ENCODE data around the gene NBPF3. TPM values are rescaled to one million over a fixed set of nuclear protein-coding genes. Genes with fewer than 3 reads are reported as not detected.
"Not testable (repeated sequence)": the region's sequence is repeated elsewhere in the genome, so short reads cannot be mapped to it uniquely, and the experiment has no call there.

Gene NBPF3, protein sequence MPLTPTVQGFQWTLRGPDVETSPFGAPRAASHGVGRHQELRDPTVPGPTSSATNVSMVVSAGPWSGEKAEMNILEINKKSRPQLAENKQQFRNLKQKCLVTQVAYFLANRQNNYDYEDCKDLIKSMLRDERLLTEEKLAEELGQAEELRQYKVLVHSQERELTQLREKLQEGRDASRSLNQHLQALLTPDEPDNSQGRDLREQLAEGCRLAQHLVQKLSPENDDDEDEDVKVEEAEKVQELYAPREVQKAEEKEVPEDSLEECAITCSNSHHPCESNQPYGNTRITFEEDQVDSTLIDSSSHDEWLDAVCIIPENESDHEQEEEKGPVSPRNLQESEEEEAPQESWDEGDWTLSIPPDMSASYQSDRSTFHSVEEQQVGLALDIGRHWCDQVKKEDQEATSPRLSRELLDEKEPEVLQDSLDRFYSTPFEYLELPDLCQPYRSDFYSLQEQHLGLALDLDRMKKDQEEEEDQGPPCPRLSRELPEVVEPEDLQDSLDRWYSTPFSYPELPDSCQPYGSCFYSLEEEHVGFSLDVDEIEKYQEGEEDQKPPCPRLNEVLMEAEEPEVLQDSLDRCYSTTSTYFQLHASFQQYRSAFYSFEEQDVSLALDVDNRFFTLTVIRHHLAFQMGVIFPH
- total RNA-seq, result 4.8 TPM

DNA sequence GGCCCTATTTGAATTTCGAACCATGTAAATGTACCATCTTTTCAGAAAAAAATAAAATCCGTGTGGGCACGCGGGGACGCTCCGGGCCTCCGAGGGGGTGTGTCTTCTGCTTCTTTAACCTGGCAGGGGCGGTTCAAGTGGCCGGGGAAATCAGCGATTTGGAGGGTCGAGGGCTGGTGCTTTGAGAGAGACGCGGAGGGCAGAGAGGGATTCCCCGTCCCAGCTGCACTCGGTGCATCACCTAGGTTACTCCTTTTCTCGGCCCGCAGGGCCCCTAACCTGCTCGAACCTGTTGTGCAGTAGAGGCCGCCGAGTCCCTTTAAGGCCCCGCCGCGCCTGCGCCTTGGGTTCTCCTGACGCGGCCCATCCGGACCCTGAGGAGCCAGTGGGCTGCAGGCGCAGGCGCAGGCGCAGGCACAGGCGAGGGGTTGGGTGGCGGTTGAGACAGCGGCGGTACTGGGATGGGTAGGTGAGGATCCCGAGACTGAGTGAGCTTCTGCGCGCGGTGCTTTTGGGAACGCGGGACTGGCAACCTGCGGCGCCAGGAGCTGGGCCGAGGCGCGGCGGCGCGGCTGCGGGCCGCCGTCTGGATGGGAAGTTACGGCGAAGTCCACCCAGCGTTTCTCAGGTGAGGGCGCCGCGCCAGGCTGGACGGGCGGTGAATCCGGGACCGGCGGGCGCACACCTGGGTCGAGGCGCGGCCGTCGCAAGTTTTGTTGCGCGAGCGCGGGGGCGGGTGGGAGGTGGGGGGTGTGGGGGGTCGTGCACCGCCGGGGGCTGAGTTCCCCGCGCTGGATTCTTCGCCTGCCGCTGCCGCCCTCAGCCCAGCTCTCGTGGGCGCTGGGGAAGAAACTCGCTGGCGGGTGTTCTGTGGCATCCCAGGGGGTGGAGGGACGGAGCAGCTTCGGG is at the start of gene NBPF3:
TSS of gene NBPF3 (plus strand) at position 417 of the 909 bp plus-strand sequence. CDS start 4,950 bp downstream, outside the sequence.
- peak; percentile 68 to 89 (median 76) for DNase-seq (ENCODE audit: low read depth in 2 of 3, low spot score in 2 of 3)

DNA sequence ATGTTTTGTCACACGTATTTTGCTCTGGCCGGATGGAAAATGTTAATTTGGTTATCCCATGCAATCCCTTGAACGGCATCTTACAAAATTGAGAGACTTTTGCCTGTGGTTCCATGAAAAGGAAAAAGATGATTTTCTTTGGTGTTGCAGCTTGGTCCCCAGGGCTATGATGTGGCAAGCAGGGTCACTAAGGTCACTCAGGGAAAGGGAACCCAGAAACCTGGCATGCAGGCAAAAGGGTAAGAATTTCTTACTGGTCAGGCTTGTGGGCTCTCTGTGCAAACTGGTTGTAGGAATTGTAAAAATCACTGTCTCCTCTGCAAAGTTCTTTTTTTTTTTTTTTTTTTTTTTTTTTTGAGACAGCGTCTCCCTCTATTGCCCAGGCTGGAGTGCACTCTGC is 48.4 kb upstream of the NBPF3 start:
- DNase-seq (ENCODE audit: low read depth in 2 of 3, low spot score in 2 of 3), result no peak

DNA sequence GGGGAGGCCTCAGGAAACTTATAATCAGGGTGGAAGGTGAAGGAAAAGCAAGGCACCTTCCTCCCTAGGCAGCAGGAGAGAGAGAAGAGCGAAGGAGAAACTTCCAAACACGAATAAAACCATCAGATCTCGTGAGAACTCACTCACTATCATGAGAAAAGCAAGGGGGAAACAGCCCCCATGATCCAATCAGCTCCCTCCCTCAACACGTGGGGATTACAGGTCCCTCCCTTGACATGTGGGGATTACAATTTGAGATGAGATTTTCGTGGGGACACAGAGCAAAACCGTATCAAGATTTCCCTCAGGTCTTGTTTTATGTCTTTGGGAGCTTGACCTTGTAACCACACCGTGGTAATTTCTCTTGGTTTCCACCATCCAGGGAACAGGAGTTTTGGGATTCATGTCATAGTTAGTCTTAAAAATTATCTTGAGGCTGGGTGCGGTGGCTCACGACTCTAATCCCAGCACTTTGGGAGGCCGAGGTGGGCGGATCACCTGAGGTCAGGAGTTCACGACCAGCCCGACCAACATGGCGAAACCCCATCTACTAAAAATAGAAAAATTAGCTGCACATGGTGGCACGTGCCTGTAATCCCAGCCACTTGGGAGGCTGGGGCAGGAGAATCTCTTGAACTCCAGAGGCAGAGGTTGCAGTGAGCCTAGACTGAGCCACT is 47.2 kb upstream of the NBPF3 start:
- no peak for DNase-seq (ENCODE audit: low read depth in 2 of 3, low spot score in 2 of 3)

DNA sequence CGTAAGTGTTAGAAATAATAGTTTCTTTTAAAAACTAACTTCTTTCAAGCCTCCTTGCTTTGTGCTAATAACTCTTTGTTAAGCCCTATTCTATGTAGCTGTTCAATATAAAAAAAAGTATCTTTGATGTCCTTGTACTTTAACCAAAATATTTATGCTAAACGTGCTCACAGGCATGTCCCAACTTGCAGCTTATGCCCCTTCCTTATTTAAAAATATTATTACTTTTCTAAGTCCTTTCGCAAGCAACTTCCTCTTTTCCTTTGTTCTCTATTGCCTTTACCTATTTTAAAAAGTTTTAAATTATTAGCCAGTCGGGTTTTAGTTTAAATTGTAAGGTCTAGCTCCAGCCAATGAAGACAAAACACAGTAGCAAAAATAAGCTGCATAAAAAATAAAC is 43.4 kb upstream of the NBPF3 start:
- peak in 1 of 3 donors; percentile 22 for DNase-seq (ENCODE audit: low read depth in 2 of 3, low spot score in 2 of 3)

DNA sequence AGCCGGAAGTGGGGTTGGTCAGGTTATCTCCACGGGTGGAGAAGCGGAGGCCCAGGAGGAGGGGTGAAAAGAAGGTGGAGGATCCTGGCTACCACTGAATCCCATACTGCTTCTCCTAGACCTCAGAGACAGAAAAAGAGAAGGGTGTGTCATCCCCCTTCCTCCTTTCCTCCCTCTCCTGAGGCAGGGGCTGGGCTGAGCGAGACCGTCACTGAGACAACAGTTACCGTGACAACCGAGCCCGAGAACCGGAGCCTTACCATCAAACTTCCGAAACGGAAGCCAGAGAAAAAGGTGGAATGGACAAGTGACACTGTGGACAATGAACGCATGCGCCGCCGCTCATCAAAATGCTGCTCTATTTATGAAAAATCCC is 42.1 kb upstream of the NBPF3 start:
- peak in 1 of 3 donors; percentile 37 for DNase-seq (ENCODE audit: low read depth in 2 of 3, low spot score in 2 of 3)

DNA sequence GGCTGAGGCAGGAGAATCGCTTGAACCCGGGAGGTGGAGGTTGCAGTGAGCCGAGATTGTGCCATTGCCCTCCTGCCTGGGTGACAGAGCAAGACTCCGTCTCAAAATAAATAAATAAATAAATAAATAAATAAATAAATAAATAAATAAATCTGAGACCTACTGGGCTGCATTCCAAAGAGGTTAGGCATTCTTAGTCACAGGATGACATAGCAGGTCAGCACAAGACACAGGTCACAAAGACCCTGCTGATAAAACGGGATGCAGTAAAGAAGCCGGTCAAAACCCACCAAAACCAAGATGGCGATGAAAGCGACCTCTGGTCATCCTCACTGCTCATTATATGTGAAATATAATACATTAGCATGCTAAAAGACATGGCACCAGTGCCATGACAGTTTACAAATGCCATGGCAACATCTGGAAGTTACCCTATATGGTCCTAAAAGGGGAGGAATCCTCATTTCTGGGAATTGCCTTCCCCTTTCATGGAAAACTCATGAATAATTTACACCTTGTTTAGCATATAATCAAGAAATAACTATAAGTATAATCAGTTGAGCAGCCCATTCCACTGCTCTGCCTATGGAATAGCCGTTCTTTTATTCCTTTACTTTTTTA is 38.1 kb upstream of the NBPF3 start:
- not testable (repeated sequence) for DNase-seq (ENCODE audit: low read depth in 2 of 3, low spot score in 2 of 3)

DNA sequence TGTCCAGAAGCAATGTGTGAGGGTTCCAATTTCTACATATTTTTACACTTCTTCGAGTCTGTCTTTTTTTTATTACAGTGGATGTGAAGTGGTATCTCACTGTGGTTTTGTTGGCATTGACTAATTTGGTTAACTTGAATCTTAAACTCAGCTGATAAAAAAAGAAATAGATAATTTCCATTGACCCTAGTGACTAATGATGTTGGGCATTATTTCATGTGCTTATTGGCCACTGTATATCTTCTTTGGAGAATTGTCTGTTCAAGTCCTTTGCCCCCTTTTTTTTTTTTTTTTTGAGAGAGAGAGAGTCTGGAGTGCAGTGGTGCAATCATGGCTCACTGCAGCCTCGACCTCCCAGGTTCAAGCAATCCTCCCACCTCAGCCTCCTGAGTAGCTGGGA is 33.3 kb upstream of the NBPF3 start:
- DNase-seq (ENCODE audit: low read depth in 2 of 3, low spot score in 2 of 3), result no peak

DNA sequence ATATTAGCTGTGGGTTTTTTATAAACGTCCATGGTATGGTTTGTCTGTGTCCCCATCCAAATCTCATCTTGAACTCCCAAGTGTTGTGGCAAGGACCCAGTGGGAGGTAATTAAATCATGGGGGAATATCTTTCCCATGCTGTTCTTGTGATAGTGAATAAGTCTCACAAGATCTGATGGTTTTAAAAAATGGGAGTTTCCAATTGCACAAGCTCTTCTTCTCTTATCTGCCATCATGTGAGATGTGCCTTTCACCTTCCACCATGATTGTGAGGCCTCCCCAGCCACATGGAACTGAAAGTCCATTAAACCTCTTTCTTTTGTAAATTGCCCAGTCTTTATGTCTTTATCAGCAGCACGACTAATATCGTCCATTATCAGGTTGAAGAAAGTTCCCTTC is 30.0 kb upstream of the NBPF3 start:
- DNase-seq (ENCODE audit: low read depth in 2 of 3, low spot score in 2 of 3), result not testable (repeated sequence)

DNA sequence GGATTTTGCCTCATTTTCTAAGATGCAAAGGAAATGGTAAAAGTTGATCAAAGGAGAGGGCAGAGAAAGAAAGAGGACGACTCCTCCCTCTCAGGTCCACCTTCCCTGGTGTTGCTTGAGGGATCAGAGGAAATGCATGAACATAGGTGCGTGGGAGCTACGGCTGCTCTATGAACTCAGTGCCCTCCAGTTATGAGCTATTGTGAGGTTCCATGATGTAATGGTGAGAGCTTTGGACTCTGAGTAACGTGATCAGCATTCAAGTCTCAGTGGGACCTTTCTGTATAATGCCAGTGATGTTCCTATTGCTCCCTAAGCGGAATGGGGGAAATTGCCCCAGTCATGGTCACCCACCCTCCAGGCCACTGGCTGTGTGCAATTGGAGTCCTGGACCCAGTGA is 25.9 kb upstream of the NBPF3 start:
- DNase-seq (ENCODE audit: low read depth in 2 of 3, low spot score in 2 of 3), result no peak

DNA sequence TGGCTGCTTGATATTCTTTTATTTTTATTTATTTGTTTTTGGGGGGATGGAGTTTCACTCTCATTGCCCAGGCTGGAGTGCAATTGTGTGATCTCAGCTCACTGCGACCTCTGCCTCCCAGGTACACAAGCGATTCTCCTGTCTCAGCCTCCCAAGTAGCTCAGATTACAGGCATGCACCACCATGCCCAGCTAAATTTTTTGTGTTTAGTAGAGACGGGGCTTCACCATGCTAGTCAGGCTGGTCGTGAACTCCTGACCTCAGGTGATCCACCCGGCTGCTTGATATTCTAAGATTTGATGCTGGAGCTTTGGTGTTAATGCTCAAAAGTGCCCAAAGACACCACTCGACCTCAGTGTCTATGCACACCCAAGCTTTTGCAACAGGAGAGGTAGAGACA is 19.6 kb upstream of the NBPF3 start:
- DNase-seq (ENCODE audit: low read depth in 2 of 3, low spot score in 2 of 3), result not testable (repeated sequence)

DNA sequence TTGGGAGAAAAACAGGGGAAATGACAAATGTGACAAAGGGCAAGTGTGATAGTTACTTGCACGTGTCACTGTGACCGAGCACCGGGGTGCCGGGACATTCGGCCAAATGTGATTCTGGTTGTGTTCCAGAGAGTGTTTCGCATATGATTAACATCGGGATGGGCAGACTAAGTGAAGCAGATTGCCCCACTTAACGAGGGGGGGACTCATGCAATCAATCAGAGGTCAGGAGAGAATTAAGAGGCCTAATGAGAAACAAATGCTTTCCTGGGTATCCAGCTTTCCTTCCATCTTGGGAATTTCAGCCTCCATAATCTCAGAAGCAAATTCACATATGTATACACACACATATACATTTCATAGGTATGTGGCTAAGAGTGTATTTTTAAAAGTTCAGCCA is 18.6 kb upstream of the NBPF3 start:
- not testable (repeated sequence) for DNase-seq (ENCODE audit: low read depth in 2 of 3, low spot score in 2 of 3)

DNA sequence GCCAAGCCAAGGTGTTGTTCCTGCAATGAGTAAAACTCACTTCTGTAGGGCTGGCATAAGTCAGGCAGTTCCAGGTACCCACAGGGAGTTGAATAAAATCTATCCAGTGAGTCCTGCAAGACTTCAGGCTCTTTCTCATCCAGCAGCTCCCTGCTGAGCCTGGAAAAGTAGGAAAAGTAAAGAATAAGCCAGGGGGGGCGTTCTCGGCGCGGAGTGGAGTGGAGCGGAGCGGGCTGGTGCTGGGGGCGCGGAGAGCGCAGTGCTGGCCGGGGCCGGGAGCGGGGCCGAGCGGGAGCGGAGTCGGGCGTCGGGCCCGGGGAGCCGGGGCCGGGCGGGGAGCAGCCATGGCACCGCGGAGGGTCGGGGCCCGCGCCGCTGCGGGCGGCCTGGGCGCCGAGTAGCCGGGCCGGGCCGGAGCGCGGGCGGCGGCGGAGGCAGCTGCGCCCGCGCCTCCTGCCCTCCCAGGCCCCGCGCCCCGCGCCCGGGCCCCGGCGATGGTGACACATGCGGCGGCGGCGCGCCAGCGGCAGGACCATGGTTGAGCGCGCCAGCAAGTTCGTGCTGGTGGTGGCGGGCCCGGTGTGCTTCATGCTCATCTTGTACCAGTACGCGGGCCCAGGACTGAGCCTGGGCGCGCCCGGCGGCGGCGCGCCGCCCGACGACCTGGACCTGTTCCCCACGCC is 12.0 kb upstream of the NBPF3 start:
- peak in 1 of 3 donors; percentile 26 for DNase-seq (ENCODE audit: low read depth in 2 of 3, low spot score in 2 of 3)

DNA sequence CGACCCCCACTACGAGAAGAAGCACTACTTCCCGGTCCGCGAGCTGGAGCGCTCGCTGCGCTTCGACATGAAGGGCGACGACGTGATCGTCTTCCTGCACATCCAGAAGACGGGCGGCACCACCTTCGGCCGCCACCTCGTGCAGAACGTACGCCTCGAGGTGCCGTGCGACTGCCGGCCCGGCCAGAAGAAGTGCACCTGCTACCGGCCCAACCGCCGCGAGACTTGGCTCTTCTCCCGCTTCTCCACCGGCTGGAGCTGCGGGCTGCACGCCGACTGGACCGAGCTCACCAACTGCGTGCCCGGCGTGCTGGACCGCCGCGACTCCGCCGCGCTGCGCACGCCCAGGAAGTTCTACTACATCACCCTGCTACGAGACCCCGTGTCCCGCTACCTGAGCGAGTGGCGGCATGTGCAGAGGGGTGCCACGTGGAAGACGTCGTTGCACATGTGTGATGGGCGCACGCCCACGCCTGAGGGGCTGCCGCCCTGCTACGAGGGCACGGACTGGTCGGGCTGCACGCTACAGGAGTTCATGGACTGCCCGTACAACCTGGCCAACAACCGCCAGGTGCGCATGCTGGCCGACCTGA is 11.4 kb upstream of the NBPF3 start:
- not testable (repeated sequence) for DNase-seq (ENCODE audit: low read depth in 2 of 3, low spot score in 2 of 3)

DNA sequence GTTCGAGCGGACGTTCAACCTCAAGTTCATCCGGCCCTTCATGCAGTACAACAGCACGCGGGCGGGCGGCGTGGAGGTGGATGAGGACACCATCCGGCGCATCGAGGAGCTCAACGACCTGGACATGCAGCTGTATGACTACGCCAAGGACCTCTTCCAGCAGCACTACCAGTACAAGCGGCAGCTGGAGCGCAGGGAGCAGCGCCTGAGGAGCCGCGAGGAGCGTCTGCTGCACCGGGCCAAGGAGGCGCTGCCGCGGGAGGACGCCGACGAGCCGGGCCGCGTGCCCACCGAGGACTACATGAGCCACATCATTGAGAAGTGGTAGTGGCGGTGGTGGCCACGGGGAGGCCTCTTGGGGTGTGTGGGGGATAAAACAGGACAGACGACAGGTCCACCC is 10.7 kb upstream of the NBPF3 start:
- not testable (repeated sequence) for DNase-seq (ENCODE audit: low read depth in 2 of 3, low spot score in 2 of 3)

DNA sequence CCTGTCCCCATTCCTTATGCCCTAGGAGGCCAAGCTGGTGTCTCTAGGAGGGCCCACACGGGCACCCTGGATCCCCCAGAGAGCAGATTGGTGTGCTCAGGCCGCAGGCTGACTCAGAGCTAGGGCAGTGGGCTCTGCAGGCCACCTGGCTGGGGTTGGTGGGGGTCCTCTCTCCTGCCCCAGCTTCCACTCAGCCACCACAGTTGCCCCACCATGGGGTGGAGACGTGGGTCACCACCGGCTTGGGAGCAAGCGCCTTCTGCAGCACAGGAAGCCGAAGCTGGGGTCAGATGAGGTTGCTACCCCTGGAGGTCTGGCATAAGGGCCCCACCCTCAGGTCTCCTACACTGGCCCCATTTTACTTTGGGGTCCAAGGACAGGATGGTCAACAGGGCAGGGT is 9.1 kb upstream of the NBPF3 start:
- not testable (repeated sequence) for DNase-seq (ENCODE audit: low read depth in 2 of 3, low spot score in 2 of 3)

DNA sequence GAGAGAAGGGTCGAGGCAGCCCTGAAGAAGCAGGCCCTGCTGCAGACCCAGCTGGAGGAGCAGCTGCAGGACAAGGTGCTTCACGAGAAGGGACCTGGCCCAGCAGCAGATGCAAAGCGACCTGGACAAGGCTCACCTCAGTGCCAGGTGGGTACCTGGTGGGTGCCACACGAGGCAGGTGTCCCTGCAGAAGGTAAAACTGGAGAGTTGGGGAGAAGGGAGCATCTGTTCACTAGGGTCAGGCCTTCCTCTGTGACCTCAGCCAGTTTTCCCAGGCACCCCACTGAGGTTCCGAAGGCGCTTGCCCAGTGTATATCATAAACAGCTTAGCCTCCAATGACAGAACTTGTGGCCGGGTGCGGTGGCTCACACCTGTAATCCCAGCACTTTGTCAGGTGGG is 5.5 kb upstream of the NBPF3 start:
- DNase-seq (ENCODE audit: low read depth in 2 of 3, low spot score in 2 of 3), result no peak

DNA sequence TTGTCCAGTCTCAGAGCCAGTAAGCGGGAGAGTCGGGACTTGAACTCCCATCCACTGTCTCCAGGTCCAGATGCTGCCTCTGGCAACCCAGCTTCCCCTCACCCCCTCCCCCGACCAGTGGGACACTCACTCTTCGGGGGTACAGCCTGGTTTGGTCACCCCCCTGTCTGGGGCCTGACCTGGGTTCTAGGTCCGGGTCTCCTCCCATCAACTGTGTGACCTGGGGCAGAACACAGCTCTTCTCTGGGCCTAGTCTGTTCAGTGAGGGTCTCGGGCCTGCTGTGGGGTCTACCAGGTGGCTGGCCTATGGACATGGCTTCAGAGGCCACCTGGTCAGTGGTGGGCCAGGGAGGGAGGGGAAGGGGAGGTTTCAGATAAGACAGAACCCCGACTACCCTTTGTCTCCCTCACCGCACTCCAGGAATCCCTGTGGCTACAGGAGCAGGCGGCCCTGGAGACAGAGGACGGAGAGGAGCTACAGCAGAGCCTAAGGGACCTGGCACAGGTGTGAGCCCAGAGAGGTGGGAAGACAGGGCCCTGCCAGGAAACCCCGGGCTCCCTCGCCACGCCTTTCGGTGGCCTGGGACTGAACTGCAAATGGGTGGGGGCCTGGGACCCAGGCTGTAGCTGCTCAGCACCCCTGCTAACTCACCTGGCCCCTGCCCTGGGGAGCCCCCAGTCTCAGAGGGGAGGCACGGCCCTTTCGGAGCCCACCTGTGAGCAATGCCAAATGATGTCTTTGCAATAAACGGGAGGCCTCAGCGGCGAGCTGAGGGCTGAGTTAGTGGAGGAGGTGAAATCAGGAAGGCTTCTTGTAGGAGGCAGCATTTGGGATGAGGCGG is 4.1 kb upstream of the NBPF3 start:
- DNase-seq (ENCODE audit: low read depth in 2 of 3, low spot score in 2 of 3), result no peak

Data from hematopoietic multipotent progenitor cell (in vitro differentiated cells).